HEK293 (cell line): ENCODE measurements around the gene RCOR1.

ENCODE experiments used
- BCL11B ChIP-seq: fragments of 450-650 bp; formaldehyde crosslinking; IDR thresholded peaks from 2 replicates; pipeline ENCODE4 v1.5.1; 2016; ENCODE audit warnings: low read depth, missing biosample characterization, missing genetic modification characterization
- GFI1B ChIP-seq: fragments of 450-650 bp; formaldehyde crosslinking; IDR thresholded peaks from 2 replicates; pipeline ENCODE4 v1.5.1; 2016; ENCODE audit warnings: missing biosample characterization, missing genetic modification characterization
- MYNN ChIP-seq: fragments of 450-650 bp; formaldehyde crosslinking; IDR thresholded peaks from 2 replicates; pipeline ENCODE4 v1.5.1; 2016; ENCODE audit warnings: missing biosample characterization, missing genetic modification characterization, borderline replicate concordance
- SCRT1 ChIP-seq: fragments of 450-650 bp; formaldehyde crosslinking; IDR thresholded peaks from 2 replicates; pipeline ENCODE4 v1.5.1; 2016; ENCODE audit warnings: missing biosample characterization, missing genetic modification characterization, borderline replicate concordance
- YY2 ChIP-seq: fragments of 450-650 bp; formaldehyde crosslinking; IDR thresholded peaks from 2 replicates; pipeline ENCODE4 v1.5.1; 2016; ENCODE audit warnings: missing biosample characterization, missing genetic modification characterization
- ZFP37 ChIP-seq: fragments of 450-650 bp; formaldehyde crosslinking; IDR thresholded peaks from 2 replicates; pipeline ENCODE4 v1.5.1; 2016; ENCODE audit warnings: missing biosample characterization, missing genetic modification characterization
- ZFP69B ChIP-seq: fragments of 450-650 bp; formaldehyde crosslinking; IDR thresholded peaks from 2 replicates; pipeline ENCODE4 v1.5.1; 2016; ENCODE audit warnings: missing biosample characterization, missing genetic modification characterization
- ZNF121 ChIP-seq: fragments of 450-650 bp; formaldehyde crosslinking; IDR thresholded peaks from 2 replicates; pipeline ENCODE4 v1.5.1; 2016; ENCODE audit warnings: missing biosample characterization, missing genetic modification characterization
- ZNF138 ChIP-seq: fragments of 450-650 bp; formaldehyde crosslinking; IDR thresholded peaks from 2 replicates; pipeline ENCODE4 v1.5.1; 2016; ENCODE audit warnings: missing biosample characterization, missing genetic modification characterization, borderline replicate concordance
- ZNF157 ChIP-seq: fragments of 450-650 bp; formaldehyde crosslinking; IDR thresholded peaks from 2 replicates; pipeline ENCODE4 v1.5.1; 2016; ENCODE audit warnings: missing biosample characterization, missing genetic modification characterization
- ZNF169 ChIP-seq: fragments of 450-650 bp; formaldehyde crosslinking; IDR thresholded peaks from 2 replicates; pipeline ENCODE4 v1.5.1; 2016; ENCODE audit warnings: missing biosample characterization, missing genetic modification characterization
- ZNF335 ChIP-seq: fragments of 450-650 bp; formaldehyde crosslinking; conservative IDR thresholded peaks from 2 replicates; pipeline ENCODE4 v1.5.1; 2016; ENCODE audit warnings: missing biosample characterization, missing genetic modification characterization
- ZNF585B ChIP-seq: fragments of 450-650 bp; formaldehyde crosslinking; IDR thresholded peaks from 2 replicates; pipeline ENCODE4 v1.5.1; 2016; ENCODE audit warnings: missing biosample characterization, missing genetic modification characterization
- ZNF623 ChIP-seq: fragments of 450-650 bp; formaldehyde crosslinking; IDR thresholded peaks from 2 replicates; pipeline ENCODE4 v1.5.1; 2016; ENCODE audit warnings: missing biosample characterization, missing genetic modification characterization
- ZNF624 ChIP-seq: fragments of 450-650 bp; formaldehyde crosslinking; IDR thresholded peaks from 2 replicates; pipeline ENCODE4 v1.5.1; 2017; ENCODE audit warnings: missing biosample characterization, missing genetic modification characterization
- ZNF658 ChIP-seq: fragments of 450-650 bp; formaldehyde crosslinking; IDR thresholded peaks from 2 replicates; pipeline ENCODE4; 2016; ENCODE audit warnings: missing biosample characterization, missing genetic modification characterization
- ZNF792 ChIP-seq: fragments of 450-650 bp; formaldehyde crosslinking; IDR thresholded peaks from 2 replicates; pipeline ENCODE4 v1.5.1; 2016; ENCODE audit warnings: missing biosample characterization, missing genetic modification characterization
- TF ChIP-seq, protein P1 (sequence below): fragments of 450-650 bp; formaldehyde crosslinking; IDR thresholded peaks from 2 replicates; pipeline ENCODE4 v1.5.1; 2016; ENCODE audit warnings: missing biosample characterization, missing genetic modification characterization, borderline replicate concordance
- TF ChIP-seq, protein P2 (sequence below): fragments of 450-650 bp; formaldehyde crosslinking; IDR thresholded peaks from 2 replicates; pipeline ENCODE4 v1.5.1; 2016; ENCODE audit warnings: missing biosample characterization, missing genetic modification characterization
- TF ChIP-seq, protein P3 (sequence below): fragments of 450-650 bp; formaldehyde crosslinking; IDR thresholded peaks from 2 replicates; pipeline ENCODE4 v1.5.1; 2016; ENCODE audit warnings: missing biosample characterization, missing genetic modification characterization
- TF ChIP-seq, protein P4 (sequence below): fragments of 450-650 bp; formaldehyde crosslinking; conservative IDR thresholded peaks from 2 replicates; pipeline ENCODE4 v1.5.1; 2016; ENCODE audit warnings: low read depth, missing biosample characterization, missing genetic modification characterization
- TF ChIP-seq, protein P5 (sequence below): IDR thresholded peaks from 2 replicates; pipeline ENCODE4 v1.6.1; 2011; ENCODE audit warnings: mild to moderate bottlenecking, low read depth, low read length, borderline replicate concordance
- TF ChIP-seq, protein P6 (sequence below): fragments of 450-650 bp; formaldehyde crosslinking; IDR thresholded peaks from 2 replicates; pipeline ENCODE4; 2016; ENCODE audit warnings: missing biosample characterization, missing genetic modification characterization
- TF ChIP-seq, protein P7 (sequence below): fragments of 450-650 bp; formaldehyde crosslinking; IDR thresholded peaks from 2 replicates; pipeline ENCODE4 v1.5.1; 2017; ENCODE audit warnings: missing biosample characterization, missing genetic modification characterization

RCOR1 gene

DNA sequence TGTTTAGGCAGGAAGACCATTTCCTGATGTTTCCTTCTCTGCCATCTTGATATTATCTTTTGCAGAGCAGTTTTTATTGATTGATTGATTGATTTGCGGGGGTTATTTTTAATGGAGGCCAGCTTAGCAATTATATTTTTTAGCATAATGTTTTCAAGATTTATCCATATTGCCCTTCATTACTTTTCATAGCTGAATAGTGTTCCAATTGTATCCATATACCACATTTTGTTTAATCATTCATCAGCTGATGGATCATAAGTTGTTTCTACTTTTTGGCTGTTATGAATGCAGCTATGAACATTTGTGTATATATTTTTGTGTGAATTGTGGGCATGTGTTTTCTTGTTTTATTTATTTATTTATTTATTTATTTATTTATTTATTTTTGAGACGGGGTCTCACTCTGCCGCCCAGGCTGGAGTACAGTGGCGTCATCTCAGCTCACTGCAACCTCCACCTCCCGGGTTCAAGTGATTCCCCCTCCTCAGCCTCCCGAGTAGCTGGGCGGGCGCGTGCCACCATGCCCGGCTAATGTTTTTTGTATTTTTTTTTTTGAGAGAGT, 20.9 kb upstream of the RCOR1 start (continued):
- TF ChIP-seq, protein P1, sequence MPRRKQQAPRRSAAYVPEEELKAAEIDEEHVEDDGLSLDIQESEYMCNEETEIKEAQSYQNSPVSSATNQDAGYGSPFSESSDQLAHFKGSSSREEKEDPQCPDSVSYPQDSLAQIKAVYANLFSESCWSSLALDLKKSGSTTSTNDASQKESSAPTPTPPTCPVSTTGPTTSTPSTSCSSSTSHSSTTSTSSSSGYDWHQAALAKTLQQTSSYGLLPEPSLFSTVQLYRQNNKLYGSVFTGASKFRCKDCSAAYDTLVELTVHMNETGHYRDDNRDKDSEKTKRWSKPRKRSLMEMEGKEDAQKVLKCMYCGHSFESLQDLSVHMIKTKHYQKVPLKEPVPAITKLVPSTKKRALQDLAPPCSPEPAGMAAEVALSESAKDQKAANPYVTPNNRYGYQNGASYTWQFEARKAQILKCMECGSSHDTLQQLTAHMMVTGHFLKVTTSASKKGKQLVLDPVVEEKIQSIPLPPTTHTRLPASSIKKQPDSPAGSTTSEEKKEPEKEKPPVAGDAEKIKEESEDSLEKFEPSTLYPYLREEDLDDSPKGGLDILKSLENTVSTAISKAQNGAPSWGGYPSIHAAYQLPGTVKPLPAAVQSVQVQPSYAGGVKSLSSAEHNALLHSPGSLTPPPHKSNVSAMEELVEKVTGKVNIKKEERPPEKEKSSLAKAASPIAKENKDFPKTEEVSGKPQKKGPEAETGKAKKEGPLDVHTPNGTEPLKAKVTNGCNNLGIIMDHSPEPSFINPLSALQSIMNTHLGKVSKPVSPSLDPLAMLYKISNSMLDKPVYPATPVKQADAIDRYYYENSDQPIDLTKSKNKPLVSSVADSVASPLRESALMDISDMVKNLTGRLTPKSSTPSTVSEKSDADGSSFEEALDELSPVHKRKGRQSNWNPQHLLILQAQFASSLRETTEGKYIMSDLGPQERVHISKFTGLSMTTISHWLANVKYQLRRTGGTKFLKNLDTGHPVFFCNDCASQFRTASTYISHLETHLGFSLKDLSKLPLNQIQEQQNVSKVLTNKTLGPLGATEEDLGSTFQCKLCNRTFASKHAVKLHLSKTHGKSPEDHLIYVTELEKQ (tag by site-specific recombination): no peak
- TF ChIP-seq MYNN (tag by site-specific recombination) (no peak), GFI1B (tag by site-specific recombination) (no peak), ZNF138 (tag by site-specific recombination) (no peak), ZNF121 (tag by site-specific recombination) (0 out of 2 replicates have a peak, but pooled peaks have one; percentile 32), ZNF157 (tag by site-specific recombination) (no peak), SCRT1 (tag by site-specific recombination) (no peak), ZNF585B (tag by site-specific recombination) (no peak), ZNF335 (no peak), ZNF792 (tag by site-specific recombination) (no peak), ZNF658 (tag by site-specific recombination) (no peak), ZNF623 (peak; percentile 66), ZFP37 (tag by site-specific recombination) (no peak), ZNF169 (no peak), YY2 (no peak), BCL11B (tag by site-specific recombination) (no peak), ZFP69B (no peak), ZNF624 (tag by site-specific recombination) (no peak)
- TF ChIP-seq, protein P2, sequence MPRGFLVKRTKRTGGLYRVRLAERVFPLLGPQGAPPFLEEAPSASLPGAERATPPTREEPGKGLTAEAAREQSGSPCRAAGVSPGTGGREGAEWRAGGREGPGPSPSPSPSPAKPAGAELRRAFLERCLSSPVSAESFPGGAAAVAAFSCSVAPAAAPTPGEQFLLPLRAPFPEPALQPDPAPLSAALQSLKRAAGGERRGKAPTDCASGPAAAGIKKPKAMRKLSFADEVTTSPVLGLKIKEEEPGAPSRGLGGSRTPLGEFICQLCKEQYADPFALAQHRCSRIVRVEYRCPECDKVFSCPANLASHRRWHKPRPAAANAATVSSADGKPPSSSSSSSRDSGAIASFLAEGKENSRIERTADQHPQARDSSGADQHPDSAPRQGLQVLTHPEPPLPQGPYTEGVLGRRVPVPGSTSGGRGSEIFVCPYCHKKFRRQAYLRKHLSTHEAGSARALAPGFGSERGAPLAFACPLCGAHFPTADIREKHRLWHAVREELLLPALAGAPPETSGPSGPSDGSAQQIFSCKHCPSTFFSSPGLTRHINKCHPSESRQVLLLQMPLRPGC (tag by site-specific recombination): no peak
- TF ChIP-seq, protein P3, sequence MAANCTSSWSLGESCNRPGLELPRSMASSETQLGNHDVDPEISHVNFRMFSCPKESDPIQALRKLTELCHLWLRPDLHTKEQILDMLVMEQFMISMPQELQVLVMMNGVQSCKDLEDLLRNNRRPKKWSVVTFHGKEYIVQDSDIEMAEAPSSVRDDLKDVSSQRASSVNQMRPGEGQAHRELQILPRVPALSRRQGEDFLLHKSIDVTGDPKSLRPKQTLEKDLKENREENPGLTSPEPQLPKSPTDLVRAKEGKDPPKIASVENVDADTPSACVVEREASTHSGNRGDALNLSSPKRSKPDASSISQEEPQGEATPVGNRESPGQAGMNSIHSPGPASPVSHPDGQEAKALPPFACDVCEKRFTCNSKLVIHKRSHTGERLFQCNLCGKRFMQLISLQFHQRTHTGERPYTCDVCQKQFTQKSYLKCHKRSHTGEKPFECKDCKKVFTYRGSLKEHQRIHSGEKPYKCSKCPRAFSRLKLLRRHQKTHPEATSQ (tag by site-specific recombination): no peak
- TF ChIP-seq, protein P4, sequence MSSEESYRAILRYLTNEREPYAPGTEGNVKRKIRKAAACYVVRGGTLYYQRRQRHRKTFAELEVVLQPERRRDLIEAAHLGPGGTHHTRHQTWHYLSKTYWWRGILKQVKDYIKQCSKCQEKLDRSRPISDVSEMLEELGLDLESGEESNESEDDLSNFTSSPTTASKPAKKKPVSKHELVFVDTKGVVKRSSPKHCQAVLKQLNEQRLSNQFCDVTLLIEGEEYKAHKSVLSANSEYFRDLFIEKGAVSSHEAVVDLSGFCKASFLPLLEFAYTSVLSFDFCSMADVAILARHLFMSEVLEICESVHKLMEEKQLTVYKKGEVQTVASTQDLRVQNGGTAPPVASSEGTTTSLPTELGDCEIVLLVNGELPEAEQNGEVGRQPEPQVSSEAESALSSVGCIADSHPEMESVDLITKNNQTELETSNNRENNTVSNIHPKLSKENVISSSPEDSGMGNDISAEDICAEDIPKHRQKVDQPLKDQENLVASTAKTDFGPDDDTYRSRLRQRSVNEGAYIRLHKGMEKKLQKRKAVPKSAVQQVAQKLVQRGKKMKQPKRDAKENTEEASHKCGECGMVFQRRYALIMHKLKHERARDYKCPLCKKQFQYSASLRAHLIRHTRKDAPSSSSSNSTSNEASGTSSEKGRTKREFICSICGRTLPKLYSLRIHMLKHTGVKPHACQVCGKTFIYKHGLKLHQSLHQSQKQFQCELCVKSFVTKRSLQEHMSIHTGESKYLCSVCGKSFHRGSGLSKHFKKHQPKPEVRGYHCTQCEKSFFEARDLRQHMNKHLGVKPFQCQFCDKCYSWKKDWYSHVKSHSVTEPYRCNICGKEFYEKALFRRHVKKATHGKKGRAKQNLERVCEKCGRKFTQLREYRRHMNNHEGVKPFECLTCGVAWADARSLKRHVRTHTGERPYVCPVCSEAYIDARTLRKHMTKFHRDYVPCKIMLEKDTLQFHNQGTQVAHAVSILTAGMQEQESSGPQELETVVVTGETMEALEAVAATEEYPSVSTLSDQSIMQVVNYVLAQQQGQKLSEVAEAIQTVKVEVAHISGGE (tag by site-specific recombination): peak; percentile 72
- TF ChIP-seq, protein P5, sequence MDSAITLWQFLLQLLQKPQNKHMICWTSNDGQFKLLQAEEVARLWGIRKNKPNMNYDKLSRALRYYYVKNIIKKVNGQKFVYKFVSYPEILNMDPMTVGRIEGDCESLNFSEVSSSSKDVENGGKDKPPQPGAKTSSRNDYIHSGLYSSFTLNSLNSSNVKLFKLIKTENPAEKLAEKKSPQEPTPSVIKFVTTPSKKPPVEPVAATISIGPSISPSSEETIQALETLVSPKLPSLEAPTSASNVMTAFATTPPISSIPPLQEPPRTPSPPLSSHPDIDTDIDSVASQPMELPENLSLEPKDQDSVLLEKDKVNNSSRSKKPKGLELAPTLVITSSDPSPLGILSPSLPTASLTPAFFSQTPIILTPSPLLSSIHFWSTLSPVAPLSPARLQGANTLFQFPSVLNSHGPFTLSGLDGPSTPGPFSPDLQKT: no peak
- TF ChIP-seq, protein P6, sequence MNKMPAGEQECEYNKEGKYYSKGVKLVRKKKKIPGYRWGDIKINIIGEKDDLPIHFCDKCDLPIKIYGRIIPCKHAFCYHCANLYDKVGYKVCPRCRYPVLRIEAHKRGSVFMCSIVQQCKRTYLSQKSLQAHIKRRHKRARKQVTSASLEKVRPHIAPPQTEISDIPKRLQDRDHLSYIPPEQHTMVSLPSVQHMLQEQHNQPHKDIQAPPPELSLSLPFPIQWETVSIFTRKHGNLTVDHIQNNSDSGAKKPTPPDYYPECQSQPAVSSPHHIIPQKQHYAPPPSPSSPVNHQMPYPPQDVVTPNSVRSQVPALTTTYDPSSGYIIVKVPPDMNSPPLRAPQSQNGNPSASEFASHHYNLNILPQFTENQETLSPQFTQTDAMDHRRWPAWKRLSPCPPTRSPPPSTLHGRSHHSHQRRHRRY (tag by site-specific recombination): no peak
- TF ChIP-seq, protein P7, sequence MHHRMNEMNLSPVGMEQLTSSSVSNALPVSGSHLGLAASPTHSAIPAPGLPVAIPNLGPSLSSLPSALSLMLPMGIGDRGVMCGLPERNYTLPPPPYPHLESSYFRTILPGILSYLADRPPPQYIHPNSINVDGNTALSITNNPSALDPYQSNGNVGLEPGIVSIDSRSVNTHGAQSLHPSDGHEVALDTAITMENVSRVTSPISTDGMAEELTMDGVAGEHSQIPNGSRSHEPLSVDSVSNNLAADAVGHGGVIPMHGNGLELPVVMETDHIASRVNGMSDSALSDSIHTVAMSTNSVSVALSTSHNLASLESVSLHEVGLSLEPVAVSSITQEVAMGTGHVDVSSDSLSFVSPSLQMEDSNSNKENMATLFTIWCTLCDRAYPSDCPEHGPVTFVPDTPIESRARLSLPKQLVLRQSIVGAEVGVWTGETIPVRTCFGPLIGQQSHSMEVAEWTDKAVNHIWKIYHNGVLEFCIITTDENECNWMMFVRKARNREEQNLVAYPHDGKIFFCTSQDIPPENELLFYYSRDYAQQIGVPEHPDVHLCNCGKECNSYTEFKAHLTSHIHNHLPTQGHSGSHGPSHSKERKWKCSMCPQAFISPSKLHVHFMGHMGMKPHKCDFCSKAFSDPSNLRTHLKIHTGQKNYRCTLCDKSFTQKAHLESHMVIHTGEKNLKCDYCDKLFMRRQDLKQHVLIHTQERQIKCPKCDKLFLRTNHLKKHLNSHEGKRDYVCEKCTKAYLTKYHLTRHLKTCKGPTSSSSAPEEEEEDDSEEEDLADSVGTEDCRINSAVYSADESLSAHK: no peak
